HepG2 (cell line): ENCODE data around the gene KIF2C. TPM values are rescaled to one million over a fixed set of nuclear protein-coding genes. Genes with fewer than 3 reads are reported as not detected.

ENCODE experiments used
- CREB1 ChIP-seq, 2 experiments: fragments of 450-650 bp in 1 of 2; IDR thresholded peaks; 2 replicates each; pipeline ENCODE4 v1.6.1; 2016 to 2017; ENCODE audit warnings: control low read depth in 1 of 2, mild to moderate bottlenecking in 1 of 2, missing compliant biosample characterization in 1 of 2, missing genetic modification characterization in 1 of 2
- CREBL2 ChIP-seq: sonication (generic); formaldehyde crosslinking; IDR thresholded peaks from 2 replicates; pipeline ENCODE4 v1.8.1; 2023; ENCODE audit warnings: missing genetic modification reagents, mild to moderate bottlenecking, borderline replicate concordance
- HIC2 ChIP-seq: sonication (generic); formaldehyde crosslinking; IDR thresholded peaks from 2 replicates; pipeline ENCODE4 v1.9.0; 2022; ENCODE audit warnings: low read depth, missing genetic modification reagents
- HNRNPLL ChIP-seq: fragments of 200-400 bp; formaldehyde crosslinking; IDR thresholded peaks from 2 replicates; pipeline ENCODE4 v1.6.1; 2017; ENCODE audit warnings: mild to moderate bottlenecking, low read depth, low read length; ENCODE audit not compliant: poor library complexity, severe bottlenecking
- NCOA1 ChIP-seq: sonication (generic); formaldehyde crosslinking; IDR thresholded peaks from 2 replicates; pipeline ENCODE4 v1.9.0; 2021; ENCODE audit warnings: missing genetic modification reagents
- ZFP37 ChIP-seq: sonication (generic); formaldehyde crosslinking; IDR thresholded peaks from 2 replicates; pipeline ENCODE4 v1.4.0; 2020; ENCODE audit warnings: missing genetic modification reagents, borderline replicate concordance
- ZNF280B ChIP-seq: sonication (generic); formaldehyde crosslinking; IDR thresholded peaks from 2 replicates; pipeline ENCODE4 v1.5.0; 2020; ENCODE audit warnings: missing genetic modification reagents, mild to moderate bottlenecking, borderline replicate concordance
- ZNF318 ChIP-seq: sonication (generic); formaldehyde crosslinking; IDR thresholded peaks from 2 replicates; pipeline ENCODE4 v1.4.0; 2020; ENCODE audit warnings: mild to moderate bottlenecking, missing genetic modification reagents
- ZNF616 ChIP-seq: sonication (generic); formaldehyde crosslinking; IDR thresholded peaks from 2 replicates; pipeline ENCODE4 v1.5.0; 2020; ENCODE audit warnings: low read depth, mild to moderate bottlenecking, missing genetic modification reagents
- ZXDC ChIP-seq: sonication (generic); formaldehyde crosslinking; IDR thresholded peaks from 2 replicates; pipeline ENCODE4 v1.5.0; 2020; ENCODE audit warnings: mild to moderate bottlenecking, missing genetic modification reagents
- polyA plus RNA-seq, 8 experiments: library from polyadenylated mRNA; depleted of rRNA in 3 of 8; stranded (reverse) in 7 of 8; unstranded in 1 of 8; fragments of >200 nt; fragmentation: Illumina TruSeq in 4 of 8; extraction: Trizol in 4 of 8; gene quantifications; 2 replicates each; pipeline versions ENCODE4 v1.2.1 to v1.2.3, GENCODE V29; 2011 to 2016; ENCODE audit warnings: low read depth in 4 of 8, missing spikeins in 1 of 8, mixed read lengths in 1 of 8; ENCODE audit not compliant: insufficient read depth in 1 of 8
- total RNA-seq, 5 experiments: library from RNA; depleted of rRNA; stranded (reverse); fragments of >200 nt; fragmentation: Illumina TruSeq; extraction: Trizol; gene quantifications; 2 replicates each; pipeline ENCODE4 v1.2.3, GENCODE V29; 2016; ENCODE audit warnings: low read depth in 1 of 5

KIF2C gene
- total and polyA plus RNA-seq, 2 of the 13 experiments (the other 11 are each of a cell fraction or from before 2014, with no cell fraction given): 29.7 to 53.7 TPM

GRCh38 chr1:44739307-44740178 is at the start of gene KIF2C (continued):
- TF ChIP-seq ZNF318 (CRISPR knock-in tag) (no peak), CREB1 (IDR thresholded peaks at IDR 0.05) (peak; percentile 91), CREB1 (CRISPR knock-in tag; IDR thresholded peaks at IDR 0.05) (peak; percentile 98), ZFP37 (CRISPR knock-in tag) (0 out of 2 replicates have a peak, but pooled peaks have one; percentile 25), NCOA1 (CRISPR knock-in tag) (no peak), ZXDC (no peak), HIC2 (no peak), ZNF280B (CRISPR knock-in tag) (peak; percentile 75; the same call in 1 of the 2 replicates), ZNF616 (CRISPR knock-in tag) (no peak), HNRNPLL (peak; percentile 88), CREBL2 (no peak)
